ENCODE data around the gene MUC4.

- TF ChIP-seq CTCF (IDR thresholded peaks at IDR 0.05) = no peak
- no peak for TF ChIP-seq POLR2AphosphoS5 (IDR thresholded peaks at IDR 0.05)
- no peak for TF ChIP-seq POLR2A (IDR thresholded peaks at IDR 0.05)
- no peak for TF ChIP-seq EP300 (IDR thresholded peaks at IDR 0.05)
Observed at GRCh38 chr3:195751560-195751959, 60.2 kb downstream of the MUC4 start.

Data from stomach (tissue), 4 donors.